HCT116 (cell line): ENCODE data around the gene MACF1. TPM values are rescaled to one million over a fixed set of nuclear protein-coding genes. Genes with fewer than 3 reads are reported as not detected.

Source experiments
- ATAC-seq: fragments of 200-7000 bp; cut with Tn5 transposase; 2 replicates; pipeline ENCODE4 v1.9.1; 2020; ENCODE audit warnings: mild to moderate bottlenecking, moderate library complexity
- BruUV-seq: library from RNA; stranded (reverse); fragments of 400-500 nt; replicated peaks from 2 replicates; lab custom pipeline; 2021; lab: Mats Ljungman, UMichigan
- CTCF ChIA-PET: fragments of 300-600 bp; sonication (Branson Sonifier 250); formaldehyde crosslinking; loops from one replicate; lab custom pipeline; 2021; ENCODE audit warnings: antibody characterized with exemption; lab: Charles Lee
- POLR2A ChIA-PET: fragments of 300-600, 350-600 bp; sonication (Branson Sonifier 250); formaldehyde crosslinking; loops from one replicate; lab custom pipeline; 2021; ENCODE audit warnings: antibody characterized with exemption; lab: Charles Lee
- RAD21 ChIA-PET, 2 experiments: fragments of 300-600 bp; sonication (Branson Sonifier 250); formaldehyde crosslinking; loops; one replicate each; lab custom pipeline; 2023; ENCODE audit warnings: low total read pairs in 2 of 2; ENCODE audit not compliant: uncharacterized antibody in 2 of 2, unreplicated experiment in 2 of 2, low non-redundant PET in 1 of 2; lab: Charles Lee
- DNase-seq: peaks from one replicate; pipeline ENCODE4 v3.0.0-alpha.2; 2010; ENCODE audit warnings: low read depth, low spot score
- H2AFZ ChIP-seq: fragments of 200-600 bp; shearing (Covaris generic), sonication (generic); 2 replicates; pipeline ENCODE4 v1.6.1; 2017; ENCODE audit warnings: low read depth, mixed run types, mixed read lengths, antibody characterized with exemption, low read length; ENCODE audit not compliant: poor library complexity, severe bottlenecking
- H3K27ac ChIP-seq: 2 replicates; pipeline ENCODE4 v1.5.1; 2012; ENCODE audit warnings: low read depth, low read length
- H3K27me3 ChIP-seq: fragments of 200-600 bp; sonication (generic); 2 replicates; pipeline ENCODE4 v1.6.1; 2016; ENCODE audit warnings: mixed run types, low read length, mixed read lengths; ENCODE audit not compliant: insufficient read depth
- H3K36me3 ChIP-seq, 2 experiments: fragments of 200-500 bp in 1 of 2; fragments of 200-600 bp in 1 of 2; sonication (Bioruptor generic) in 1 of 2; sonication (generic) in 1 of 2; 2 replicates each; pipeline versions ENCODE4 v1.5.1 to v1.6.1; 2014 to 2016; ENCODE audit warnings: low read length in 2 of 2, inconsistent platforms in 1 of 2, mixed read lengths in 1 of 2, mixed run types in 1 of 2; ENCODE audit not compliant: insufficient read depth in 2 of 2, control insufficient read depth in 1 of 2
- H3K4me1 ChIP-seq, 2 experiments: fragments of 200-600 bp in 1 of 2; sonication (generic) in 1 of 2; 2 replicates each; pipeline versions ENCODE4 v1.5.1 to v1.6.1; 2012 to 2017; ENCODE audit warnings: low read length in 2 of 2, inconsistent platforms in 1 of 2, mild to moderate bottlenecking in 1 of 2, mixed read lengths in 1 of 2, mixed run types in 1 of 2, moderate library complexity in 1 of 2; ENCODE audit not compliant: insufficient read depth in 2 of 2, control insufficient read depth in 1 of 2
- H3K4me2 ChIP-seq: fragments of 200-600 bp; sonication (generic); 2 replicates; pipeline ENCODE4 v1.6.1; 2017; ENCODE audit warnings: mixed run types, low read length, mixed read lengths
- H3K4me3 ChIP-seq, 2 experiments: fragments of 200-600 bp in 1 of 2; sonication (generic) in 1 of 2; replicated peaks in 1 of 2; 2 replicates each; pipeline ENCODE4 v1.5.1; 2011 to 2016; ENCODE audit warnings: low read length in 2 of 2, control low read depth in 1 of 2, low read depth in 1 of 2, mild to moderate bottlenecking in 1 of 2, mixed read lengths in 1 of 2, mixed run types in 1 of 2
- H3K79me2 ChIP-seq: fragments of 200-600 bp; sonication (generic); 2 replicates; pipeline ENCODE4 v1.6.1; 2017; ENCODE audit warnings: mild to moderate bottlenecking, mixed run types, low read length, moderate library complexity, mixed read lengths; ENCODE audit not compliant: insufficient read depth
- H3K9ac ChIP-seq: fragments of 200-600 bp; sonication (generic); 2 replicates; pipeline ENCODE4 v1.6.1; 2016; ENCODE audit warnings: low read length, mixed read lengths
- H3K9me2 ChIP-seq: fragments of 200-600 bp; sonication (generic), shearing (Covaris generic); 2 replicates; pipeline ENCODE4 v1.6.1; 2017; ENCODE audit warnings: mixed run types, mild to moderate bottlenecking, moderate library complexity; ENCODE audit not compliant: insufficient read depth
- H3K9me3 ChIP-seq, 2 experiments: fragments of 200-500 bp in 1 of 2; fragments of 200-600 bp in 1 of 2; sonication (Bioruptor generic) in 1 of 2; sonication (generic) in 1 of 2; 2 replicates each; pipeline ENCODE4 v1.6.1; 2014 to 2017; ENCODE audit warnings: low read length in 2 of 2, mixed read lengths in 2 of 2, inconsistent platforms in 1 of 2, low read depth in 1 of 2, mild to moderate bottlenecking in 1 of 2, mixed run types in 1 of 2, moderate library complexity in 1 of 2; ENCODE audit not compliant: control insufficient read depth in 1 of 2, insufficient read depth in 1 of 2
- H4K20me1 ChIP-seq: fragments of 200-600 bp; sonication (generic), shearing (Covaris generic); 2 replicates; pipeline ENCODE4 v1.6.1; 2017; ENCODE audit warnings: mixed run types, mild to moderate bottlenecking, moderate library complexity; ENCODE audit not compliant: insufficient read depth
- CBX3 ChIP-seq: IDR thresholded peaks from 2 replicates; pipeline ENCODE4 v1.6.1; 2012; ENCODE audit warnings: low read depth
- CEBPB ChIP-seq: IDR thresholded peaks from 2 replicates; pipeline ENCODE4 v1.6.1; 2012; ENCODE audit warnings: low read depth
- ELF1 ChIP-seq: IDR thresholded peaks from 2 replicates; pipeline ENCODE4 v1.6.1; 2012; ENCODE audit warnings: low read depth, borderline replicate concordance
- EZH2phosphoT487 ChIP-seq: fragments of 200-600 bp; IDR thresholded peaks from 2 replicates; pipeline ENCODE4 v1.6.1; 2018; ENCODE audit warnings: antibody characterized with exemption, borderline replicate concordance
- FOSL1 ChIP-seq: IDR thresholded peaks from 2 replicates; pipeline ENCODE4 v1.6.1; 2012; ENCODE audit warnings: low read depth
- JUND ChIP-seq: IDR thresholded peaks from 2 replicates; pipeline ENCODE4 v1.6.1; 2012
- POLR2A ChIP-seq: IDR thresholded peaks from 2 replicates; pipeline ENCODE4 v1.7.0; 2011; ENCODE audit warnings: borderline replicate concordance; ENCODE audit not compliant: insufficient read depth, insufficient read length; ENCODE audit errors: extremely low read depth
- POLR2AphosphoS5 ChIP-seq: IDR thresholded peaks from 2 replicates; pipeline ENCODE4 v1.6.1; 2011; ENCODE audit warnings: mild to moderate bottlenecking, low read depth, low read length, moderate library complexity
- RAD21 ChIP-seq: IDR thresholded peaks from 2 replicates; pipeline ENCODE4 v1.6.1; 2012; ENCODE audit warnings: low read depth, mild to moderate bottlenecking
- TCF7L2 ChIP-seq: IDR thresholded peaks from 2 replicates; pipeline ENCODE4 v1.7.0; 2011; ENCODE audit warnings: borderline replicate concordance, inconsistent platforms; ENCODE audit not compliant: insufficient read depth, insufficient read length; ENCODE audit errors: extremely low read depth
- YY1 ChIP-seq: IDR thresholded peaks from 2 replicates; pipeline ENCODE4 v1.6.1; 2011; ENCODE audit warnings: low read length, low read depth, moderate library complexity, mild to moderate bottlenecking; ENCODE audit not compliant: insufficient replicate concordance; ENCODE audit errors: extremely low read depth
- intact Hi-C: fragments of 100-400 bp; cut with micrococcal nuclease; formaldehyde crosslinking; loops from 2 replicates; pipeline ENCODE4 v1.10.0; 2022
- total RNA-seq: library from RNA; stranded (reverse); gene quantifications from one replicate; pipeline ENCODE4 v1.2.1, GENCODE V29; 2021; ENCODE audit not compliant: unreplicated experiment
- TF ChIP-seq, protein P1 (sequence below): IDR thresholded peaks from 2 replicates; pipeline ENCODE4 v1.6.1; 2012
- TF ChIP-seq, protein P2 (sequence below), 3 experiments: fragments of 200-600 bp in 1 of 3; sonication (generic) in 1 of 3; IDR thresholded peaks in 2 of 3; conservative IDR thresholded peaks in 1 of 3; 2 replicates each; pipeline ENCODE4 v1.5.1; 2012 to 2017; ENCODE audit warnings: low read depth in 2 of 3, low read length in 2 of 3, antibody characterized with exemption in 1 of 3, borderline replicate concordance in 1 of 3, control low read depth in 1 of 3, mild to moderate bottlenecking in 1 of 3, mixed read lengths in 1 of 3, mixed run types in 1 of 3, moderate library complexity in 1 of 3; ENCODE audit not compliant: insufficient read depth in 1 of 3
- TF ChIP-seq, protein P3 (sequence below): IDR thresholded peaks from 2 replicates; pipeline ENCODE4 v1.6.1; 2012; ENCODE audit warnings: low read depth
- TF ChIP-seq, protein P4 (sequence below): IDR thresholded peaks from 2 replicates; pipeline ENCODE4 v1.6.1; 2011; ENCODE audit warnings: mild to moderate bottlenecking, low read length, moderate library complexity; ENCODE audit not compliant: insufficient replicate concordance; ENCODE audit errors: extremely low read depth

MACF1 gene
- total RNA-seq, 1 experiment from 2014 or later = 146 TPM

DNA sequence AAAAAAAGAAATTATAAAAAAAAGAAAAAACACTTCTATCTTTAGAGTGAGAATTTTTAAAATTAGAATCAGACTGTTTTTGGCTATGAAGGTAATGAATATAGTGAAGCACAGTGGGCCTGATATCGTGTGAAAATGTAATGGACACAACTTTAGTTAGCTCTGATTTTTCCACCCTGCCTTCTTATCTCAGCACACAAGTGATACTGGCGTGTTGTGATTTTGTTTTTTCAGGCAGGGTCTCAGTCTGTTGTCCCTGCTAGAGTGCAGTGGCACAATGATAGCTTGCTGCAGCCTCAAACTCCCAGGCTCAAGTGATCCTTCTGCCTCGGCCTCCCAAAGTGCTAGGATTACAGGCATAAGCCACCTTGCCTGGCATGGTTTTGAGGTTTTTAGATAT lies 22.3 kb downstream of the MACF1 start:
- Histone ChIP-seq H3K9me3 (no peaks in the 10 kb centered on the region), H3K27me3 (no peaks in the 10 kb centered on the region), H3K36me3 (no peaks in the 10 kb centered on the region), H3K4me1 (no peaks in the 10 kb centered on the region), H3K27ac (no peak overlapping the region), H3K4me3 (no peak overlapping the region), H3K79me2 (peaks cover 4% of the 10 kb centered on the region), H3K4me2 (no peak overlapping the region), H4K20me1 (no peaks in the 10 kb centered on the region), H2AFZ (no peak overlapping the region), H3K9ac (no peak overlapping the region), H3K9me2 (no peaks in the 10 kb centered on the region)
- BruUV-seq = no TSS peak
- CTCF ChIA-PET = no interaction called here
- no peak for DNase-seq
- ATAC-seq = no peak
- TF ChIP-seq JUND = no peak
- no peak for TF ChIP-seq CEBPB
- TF ChIP-seq ELF1 = no peak
- TF ChIP-seq, protein P1, sequence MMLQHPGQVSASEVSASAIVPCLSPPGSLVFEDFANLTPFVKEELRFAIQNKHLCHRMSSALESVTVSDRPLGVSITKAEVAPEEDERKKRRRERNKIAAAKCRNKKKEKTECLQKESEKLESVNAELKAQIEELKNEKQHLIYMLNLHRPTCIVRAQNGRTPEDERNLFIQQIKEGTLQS = no peak
- TF ChIP-seq FOSL1 = no peak
- TF ChIP-seq, protein P2, sequence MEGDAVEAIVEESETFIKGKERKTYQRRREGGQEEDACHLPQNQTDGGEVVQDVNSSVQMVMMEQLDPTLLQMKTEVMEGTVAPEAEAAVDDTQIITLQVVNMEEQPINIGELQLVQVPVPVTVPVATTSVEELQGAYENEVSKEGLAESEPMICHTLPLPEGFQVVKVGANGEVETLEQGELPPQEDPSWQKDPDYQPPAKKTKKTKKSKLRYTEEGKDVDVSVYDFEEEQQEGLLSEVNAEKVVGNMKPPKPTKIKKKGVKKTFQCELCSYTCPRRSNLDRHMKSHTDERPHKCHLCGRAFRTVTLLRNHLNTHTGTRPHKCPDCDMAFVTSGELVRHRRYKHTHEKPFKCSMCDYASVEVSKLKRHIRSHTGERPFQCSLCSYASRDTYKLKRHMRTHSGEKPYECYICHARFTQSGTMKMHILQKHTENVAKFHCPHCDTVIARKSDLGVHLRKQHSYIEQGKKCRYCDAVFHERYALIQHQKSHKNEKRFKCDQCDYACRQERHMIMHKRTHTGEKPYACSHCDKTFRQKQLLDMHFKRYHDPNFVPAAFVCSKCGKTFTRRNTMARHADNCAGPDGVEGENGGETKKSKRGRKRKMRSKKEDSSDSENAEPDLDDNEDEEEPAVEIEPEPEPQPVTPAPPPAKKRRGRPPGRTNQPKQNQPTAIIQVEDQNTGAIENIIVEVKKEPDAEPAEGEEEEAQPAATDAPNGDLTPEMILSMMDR (IDR thresholded peaks at IDR 0.05 in 2 of 3, conservative IDR thresholded peaks at IDR 0.05 in 1 of 3; ENCODE audit: borderline replicate concordance in 1 of 3, insufficient read depth in 1 of 3, low read depth in 2 of 3, low read length in 2 of 3) = no peak
- TF ChIP-seq, protein P3, sequence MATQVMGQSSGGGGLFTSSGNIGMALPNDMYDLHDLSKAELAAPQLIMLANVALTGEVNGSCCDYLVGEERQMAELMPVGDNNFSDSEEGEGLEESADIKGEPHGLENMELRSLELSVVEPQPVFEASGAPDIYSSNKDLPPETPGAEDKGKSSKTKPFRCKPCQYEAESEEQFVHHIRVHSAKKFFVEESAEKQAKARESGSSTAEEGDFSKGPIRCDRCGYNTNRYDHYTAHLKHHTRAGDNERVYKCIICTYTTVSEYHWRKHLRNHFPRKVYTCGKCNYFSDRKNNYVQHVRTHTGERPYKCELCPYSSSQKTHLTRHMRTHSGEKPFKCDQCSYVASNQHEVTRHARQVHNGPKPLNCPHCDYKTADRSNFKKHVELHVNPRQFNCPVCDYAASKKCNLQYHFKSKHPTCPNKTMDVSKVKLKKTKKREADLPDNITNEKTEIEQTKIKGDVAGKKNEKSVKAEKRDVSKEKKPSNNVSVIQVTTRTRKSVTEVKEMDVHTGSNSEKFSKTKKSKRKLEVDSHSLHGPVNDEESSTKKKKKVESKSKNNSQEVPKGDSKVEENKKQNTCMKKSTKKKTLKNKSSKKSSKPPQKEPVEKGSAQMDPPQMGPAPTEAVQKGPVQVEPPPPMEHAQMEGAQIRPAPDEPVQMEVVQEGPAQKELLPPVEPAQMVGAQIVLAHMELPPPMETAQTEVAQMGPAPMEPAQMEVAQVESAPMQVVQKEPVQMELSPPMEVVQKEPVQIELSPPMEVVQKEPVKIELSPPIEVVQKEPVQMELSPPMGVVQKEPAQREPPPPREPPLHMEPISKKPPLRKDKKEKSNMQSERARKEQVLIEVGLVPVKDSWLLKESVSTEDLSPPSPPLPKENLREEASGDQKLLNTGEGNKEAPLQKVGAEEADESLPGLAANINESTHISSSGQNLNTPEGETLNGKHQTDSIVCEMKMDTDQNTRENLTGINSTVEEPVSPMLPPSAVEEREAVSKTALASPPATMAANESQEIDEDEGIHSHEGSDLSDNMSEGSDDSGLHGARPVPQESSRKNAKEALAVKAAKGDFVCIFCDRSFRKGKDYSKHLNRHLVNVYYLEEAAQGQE = no peak
- no peak for TF ChIP-seq CBX3
- no peak for TF ChIP-seq EZH2phosphoT487
- TF ChIP-seq, protein P4, sequence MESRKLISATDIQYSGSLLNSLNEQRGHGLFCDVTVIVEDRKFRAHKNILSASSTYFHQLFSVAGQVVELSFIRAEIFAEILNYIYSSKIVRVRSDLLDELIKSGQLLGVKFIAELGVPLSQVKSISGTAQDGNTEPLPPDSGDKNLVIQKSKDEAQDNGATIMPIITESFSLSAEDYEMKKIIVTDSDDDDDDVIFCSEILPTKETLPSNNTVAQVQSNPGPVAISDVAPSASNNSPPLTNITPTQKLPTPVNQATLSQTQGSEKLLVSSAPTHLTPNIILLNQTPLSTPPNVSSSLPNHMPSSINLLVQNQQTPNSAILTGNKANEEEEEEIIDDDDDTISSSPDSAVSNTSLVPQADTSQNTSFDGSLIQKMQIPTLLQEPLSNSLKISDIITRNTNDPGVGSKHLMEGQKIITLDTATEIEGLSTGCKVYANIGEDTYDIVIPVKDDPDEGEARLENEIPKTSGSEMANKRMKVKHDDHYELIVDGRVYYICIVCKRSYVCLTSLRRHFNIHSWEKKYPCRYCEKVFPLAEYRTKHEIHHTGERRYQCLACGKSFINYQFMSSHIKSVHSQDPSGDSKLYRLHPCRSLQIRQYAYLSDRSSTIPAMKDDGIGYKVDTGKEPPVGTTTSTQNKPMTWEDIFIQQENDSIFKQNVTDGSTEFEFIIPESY = no peak
- TF ChIP-seq POLR2AphosphoS5 = no peak
- TF ChIP-seq RAD21 = no peak
- no peak for TF ChIP-seq YY1
- TF ChIP-seq TCF7L2 = no peak
- TF ChIP-seq POLR2A = no peak
- intact Hi-C loops = no loop called here
- POLR2A ChIA-PET = no interaction called here
- RAD21 ChIA-PET = no interaction called here
